Muscle layer of colon (tissue), 2 donors: Measurements from ENCODE around the gene APLP2.

Experiments used
- H3K27ac ChIP-seq: one replicate; pipeline ENCODE4 v1.7.0; 2013; ENCODE audit warnings: low read depth, mild to moderate bottlenecking, low read length, moderate library complexity
- H3K27me3 ChIP-seq, 2 donors: one replicate each; pipeline ENCODE4 v1.7.0; 2013; ENCODE audit warnings: low read length in 2 of 2, mild to moderate bottlenecking in 2 of 2; ENCODE audit not compliant: insufficient read depth in 2 of 2, control insufficient read depth in 1 of 2
- H3K36me3 ChIP-seq: one replicate; pipeline ENCODE4 v1.7.0; 2013; ENCODE audit warnings: mild to moderate bottlenecking, low read length; ENCODE audit not compliant: insufficient read depth
- H3K4me1 ChIP-seq: one replicate; pipeline ENCODE4 v1.7.0; 2013; ENCODE audit warnings: mild to moderate bottlenecking, low read length; ENCODE audit not compliant: insufficient read depth
- H3K4me3 ChIP-seq, 2 donors: one replicate each; pipeline ENCODE4 v1.7.0; 2013; ENCODE audit warnings: low read length in 2 of 2, low read depth in 1 of 2, mild to moderate bottlenecking in 1 of 2, moderate library complexity in 1 of 2
- H3K9ac ChIP-seq: one replicate; pipeline ENCODE4 v1.7.0; 2013; ENCODE audit warnings: low read length
- H3K9me3 ChIP-seq: one replicate; pipeline ENCODE4 v1.7.0; 2013; ENCODE audit warnings: mild to moderate bottlenecking, low read length
- donor health status: abdominal sarcoma.
- donor health status: Adenocarcinoma of cecum.

Gene APLP2

GRCh38 chr11:130061017-130061416 is 8.7 kb upstream of the APLP2 start:
- no peaks in the 10 kb centered on the region for H3K9me3 ChIP-seq
- H3K27me3 ChIP-seq: no peaks in the 10 kb centered on the region
- no peaks in the 10 kb centered on the region for H3K4me1 ChIP-seq
- H3K27ac ChIP-seq: no peak overlapping the region
- no peaks in the 10 kb centered on the region for H3K36me3 ChIP-seq
- H3K4me3 ChIP-seq: no peak overlapping the region
- no peak overlapping the region for H3K9ac ChIP-seq

- H3K9me3 ChIP-seq: no peaks in the 10 kb centered on the region
- H3K27me3 ChIP-seq: no peaks in the 10 kb centered on the region
- no peak overlapping the region for H3K27ac ChIP-seq
- H3K4me3 ChIP-seq: no peak overlapping the region
- H3K9ac ChIP-seq: no peak overlapping the region
- H3K36me3 ChIP-seq: no peaks in the 10 kb centered on the region
- H3K4me1 ChIP-seq: no peaks in the 10 kb centered on the region
Measured at GRCh38 chr11:130062026-130062425, 7.7 kb upstream of the APLP2 start.

GRCh38 chr11:130063451-130063850 is 6.2 kb upstream of the APLP2 start:
- no peaks in the 10 kb centered on the region for H3K27me3 ChIP-seq
- H3K4me3 ChIP-seq: no peak overlapping the region
- H3K27ac ChIP-seq: no peak overlapping the region
- H3K36me3 ChIP-seq: no peaks in the 10 kb centered on the region
- no peaks in the 10 kb centered on the region for H3K9me3 ChIP-seq
- H3K4me1 ChIP-seq: peaks cover 5% of the 10 kb centered on the region
- H3K9ac ChIP-seq: no peak overlapping the region

GRCh38 chr11:130064596-130064995 is 5.1 kb upstream of the APLP2 start:
- H3K9ac ChIP-seq: no peak overlapping the region
- no peak overlapping the region for H3K4me3 ChIP-seq
- no peaks in the 10 kb centered on the region for H3K36me3 ChIP-seq
- no peaks in the 10 kb centered on the region for H3K9me3 ChIP-seq
- peaks cover 6% of the 10 kb centered on the region for H3K4me1 ChIP-seq
- H3K27me3 ChIP-seq: no peaks in the 10 kb centered on the region
- no peak overlapping the region for H3K27ac ChIP-seq

GRCh38 chr11:130066338-130066737 is 3.4 kb upstream of the APLP2 start:
- Histone ChIP-seq H3K36me3 (no peaks in the 10 kb centered on the region), H3K27ac (no peak overlapping the region), H3K4me1 (peaks cover 8% of the 10 kb centered on the region), H3K9me3 (no peaks in the 10 kb centered on the region), H3K4me3 (no peak overlapping the region), H3K9ac (no peak overlapping the region), H3K27me3 (no peaks in the 10 kb centered on the region)

GRCh38 chr11:130068546-130068985 is 1.1 kb upstream of the APLP2 start:
- Histone ChIP-seq H3K27me3 (no peaks in the 10 kb centered on the region), H3K9ac (peak overlapping the region; percentile 89), H3K36me3 (no peaks in the 10 kb centered on the region), H3K27ac (peak overlapping the region; percentile 90), H3K4me1 (peaks cover 21% of the 10 kb centered on the region), H3K9me3 (no peaks in the 10 kb centered on the region), H3K4me3 (peak overlapping the region; percentile 52 to 77)

GRCh38 chr11:130068986-130069658 is 572 bp upstream of the APLP2 start:
- Histone ChIP-seq H3K36me3 (no peaks in the 10 kb centered on the region), H3K27me3 (no peaks in the 10 kb centered on the region), H3K9ac (peak overlapping the region; percentile 89), H3K4me3 (peak overlapping the region; percentile 52 to 77), H3K4me1 (peaks cover 21% of the 10 kb centered on the region), H3K9me3 (no peaks in the 10 kb centered on the region), H3K27ac (peak overlapping the region; percentile 90)

GRCh38 chr11:130070109-130070845 is 583 bp downstream of the APLP2 start:
- H3K9ac ChIP-seq: no peak overlapping the region
- H3K4me1 ChIP-seq: peaks cover 21% of the 10 kb centered on the region
- H3K36me3 ChIP-seq: no peaks in the 10 kb centered on the region
- no peaks in the 10 kb centered on the region for H3K27me3 ChIP-seq
- H3K9me3 ChIP-seq: no peaks in the 10 kb centered on the region
- peak overlapping the region; percentile 60 to 75 for H3K4me3 ChIP-seq
- peak overlapping the region; percentile 98 for H3K27ac ChIP-seq

- H3K9ac ChIP-seq: peak overlapping the region; percentile 51
- H3K27ac ChIP-seq: peak overlapping the region; percentile 98
- H3K4me1 ChIP-seq: peaks cover 21% of the 10 kb centered on the region
- H3K27me3 ChIP-seq: no peaks in the 10 kb centered on the region
- peak overlapping the region; percentile 60 to 75 for H3K4me3 ChIP-seq
- no peaks in the 10 kb centered on the region for H3K9me3 ChIP-seq
- no peaks in the 10 kb centered on the region for H3K36me3 ChIP-seq
Measured at GRCh38 chr11:130070846-130071200, 1.1 kb downstream of the APLP2 start.

- Histone ChIP-seq H3K9ac (peak overlapping the region; percentile 51), H3K27ac (peak overlapping the region; percentile 48), H3K36me3 (no peaks in the 10 kb centered on the region), H3K4me1 (peaks cover 21% of the 10 kb centered on the region), H3K4me3 (peak overlapping the region in 1 of 2 donors; percentile 44), H3K9me3 (no peaks in the 10 kb centered on the region), H3K27me3 (no peaks in the 10 kb centered on the region)
Measured at GRCh38 chr11:130071211-130071712, 1.6 kb downstream of the APLP2 start.

- H3K4me1 ChIP-seq: peaks cover 15% of the 10 kb centered on the region
- no peaks in the 10 kb centered on the region for H3K27me3 ChIP-seq
Measured at GRCh38 chr11:130074736-130075135, 5.0 kb downstream of the APLP2 start.

More at GRCh38 chr11:130074736-130075135, 5.0 kb downstream of the APLP2 start:
- Histone ChIP-seq H3K36me3 (no peaks in the 10 kb centered on the region), H3K9ac (no peak overlapping the region), H3K9me3 (no peaks in the 10 kb centered on the region), H3K4me3 (no peak overlapping the region), H3K27ac (no peak overlapping the region)
